PFSK-1 (cell line): Measurements from ENCODE around the gene PKP2.

Experiments used
- REST ChIP-seq, 2 experiments: IDR thresholded peaks; 2 replicates each; pipeline versions ENCODE4 v1.6.1 to v1.8.0; 2011 to 2012; ENCODE audit warnings: low read depth in 2 of 2, low read length in 2 of 2, control low read depth in 1 of 2, inconsistent platforms in 1 of 2, mild to moderate bottlenecking in 1 of 2, moderate library complexity in 1 of 2; ENCODE audit not compliant: insufficient read depth in 1 of 2
- SIN3A ChIP-seq: IDR thresholded peaks from 2 replicates; pipeline ENCODE4 v1.6.1; 2012; ENCODE audit warnings: mild to moderate bottlenecking, low read length, moderate library complexity, borderline replicate concordance; ENCODE audit not compliant: insufficient read depth
- TAF1 ChIP-seq: IDR thresholded peaks from 2 replicates; pipeline ENCODE4 v1.6.1; 2012; ENCODE audit warnings: low read length, control low read depth, borderline replicate concordance; ENCODE audit not compliant: insufficient read depth

- no peak for TF ChIP-seq SIN3A
- TF ChIP-seq REST (IDR thresholded peaks at IDR 0.05; ENCODE audit: insufficient read depth in 1 of 2, low read depth in 2 of 2, low read length in 2 of 2), result no peak
- no peak for TF ChIP-seq TAF1
Observed at GRCh38 chr12:32820376-32820931, 76.1 kb downstream of the PKP2 start.
